A172 (cell line): ENCODE data around the gene ZNF784. TPM values are rescaled to one million over a fixed set of nuclear protein-coding genes. Genes with fewer than 3 reads are reported as not detected.
A peak's percentile ranks its signal among the peaks of the same experiment; 100 is the strongest.

Source experiments
- DNase-seq: peaks from one replicate; pipeline ENCODE4 v3.0.0-alpha.2; 2015; ENCODE audit warnings: low spot score
- total RNA-seq: library from RNA; depleted of rRNA; stranded (reverse); fragments of >200 nt; shearing (Covaris generic); gene quantifications from 2 replicates; pipeline ENCODE4 v1.2.3, GENCODE V29; 2014; rRNA removed

Gene ZNF784, protein sequence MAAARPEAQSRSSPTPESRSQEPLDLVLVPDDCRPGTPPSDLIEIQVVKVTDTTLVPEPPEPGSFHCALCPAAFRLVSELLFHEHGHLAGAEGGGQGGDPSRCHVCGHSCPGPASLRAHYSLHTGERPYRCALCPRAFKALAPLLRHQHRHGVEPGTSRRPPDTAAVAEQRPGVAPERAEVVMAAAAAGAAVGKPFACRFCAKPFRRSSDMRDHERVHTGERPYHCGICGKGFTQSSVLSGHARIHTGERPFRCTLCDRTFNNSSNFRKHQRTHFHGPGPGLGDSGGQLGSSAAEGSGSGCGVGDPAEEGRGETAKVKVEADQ
- 0.62 and 6.5 TPM in 2 replicates for total RNA-seq

DNA sequence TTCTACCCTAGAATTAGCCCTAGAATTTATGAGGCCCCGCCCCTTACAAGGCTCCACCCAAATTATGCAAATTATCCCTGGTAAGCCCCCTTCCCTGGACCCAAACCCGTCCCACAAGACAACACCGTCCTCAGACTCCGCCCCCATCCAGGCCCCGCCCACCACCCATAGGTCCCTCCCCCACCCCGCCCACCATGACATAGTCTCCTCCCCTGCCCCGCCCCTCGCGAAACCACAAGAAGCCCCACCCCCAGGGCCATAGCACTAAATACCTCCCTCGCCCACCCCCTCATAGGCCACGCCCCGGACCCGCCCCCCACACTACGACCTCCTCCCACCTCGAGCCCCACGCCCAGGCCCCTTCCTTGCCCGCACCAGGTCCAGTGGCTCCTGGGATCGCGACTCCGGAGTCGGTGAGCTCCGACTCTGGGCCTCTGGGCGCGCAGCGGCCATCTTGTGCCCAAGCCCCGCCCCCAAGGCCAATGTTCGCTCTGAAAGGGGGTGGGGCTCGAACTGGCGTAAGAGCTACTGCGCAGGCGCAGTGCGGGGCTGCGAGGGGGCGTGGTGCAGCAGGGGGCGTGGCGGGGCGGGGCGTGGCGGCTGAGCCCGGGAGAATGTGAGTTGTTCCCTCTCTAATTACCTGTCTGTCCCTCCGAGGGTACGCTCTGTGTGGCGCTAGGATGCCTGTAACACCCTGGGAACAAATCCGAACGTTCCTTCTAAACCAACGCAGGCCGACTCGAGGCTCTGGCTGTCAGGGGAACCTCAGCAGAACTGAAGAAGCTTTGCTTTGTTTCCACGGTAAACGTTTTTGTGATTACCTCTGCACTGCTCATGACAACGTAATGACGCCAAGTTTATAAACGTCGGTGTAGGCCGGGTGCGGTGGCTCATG, at the start of gene ZNF784:
ZNF784 (minus strand) TSS at position 458 of the 895 bp plus-strand sequence; CDS start at position 453, 5 bp downstream.
- peak; percentile 89 for DNase-seq

DNA sequence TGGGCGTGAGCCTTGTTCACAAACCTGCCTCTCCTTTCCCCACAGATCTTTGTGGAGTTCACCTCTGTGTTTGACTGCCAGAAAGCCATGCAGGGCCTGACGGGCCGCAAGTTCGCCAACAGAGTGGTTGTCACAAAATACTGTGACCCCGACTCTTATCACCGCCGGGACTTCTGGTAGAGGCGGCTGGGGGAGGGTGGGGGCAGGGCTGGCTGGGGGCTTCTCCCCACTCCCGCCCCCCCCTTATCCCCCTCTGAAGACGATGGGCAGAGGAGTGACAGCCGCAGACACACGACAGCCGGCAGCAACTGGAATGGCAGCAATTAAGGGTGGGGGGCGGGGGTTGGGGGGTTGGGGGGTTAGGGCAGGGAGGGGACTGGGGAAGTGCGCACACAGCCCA, 49.5 kb upstream of the ZNF784 start:
- no peak for DNase-seq

DNA sequence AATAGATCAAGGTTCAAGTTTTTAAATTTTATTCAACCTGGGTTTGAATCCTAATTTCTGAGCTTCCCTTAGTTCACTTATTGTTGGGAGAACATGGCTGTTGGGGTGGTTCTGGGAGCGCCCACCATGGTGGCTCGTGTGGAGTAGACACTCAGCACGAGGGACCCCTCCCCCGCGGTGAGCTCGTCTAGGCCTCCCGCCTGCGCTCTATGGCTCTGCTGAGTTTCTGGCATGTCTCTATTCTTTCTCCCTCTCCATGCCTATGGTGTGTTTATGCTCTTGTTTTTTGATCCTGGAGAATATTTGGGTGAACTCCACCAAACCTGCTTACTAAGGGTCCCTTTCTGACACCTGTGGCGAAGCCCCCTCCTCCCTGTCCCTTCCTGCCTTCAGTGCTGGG, 49.1 kb upstream of the ZNF784 start:
- no peak for DNase-seq

DNA sequence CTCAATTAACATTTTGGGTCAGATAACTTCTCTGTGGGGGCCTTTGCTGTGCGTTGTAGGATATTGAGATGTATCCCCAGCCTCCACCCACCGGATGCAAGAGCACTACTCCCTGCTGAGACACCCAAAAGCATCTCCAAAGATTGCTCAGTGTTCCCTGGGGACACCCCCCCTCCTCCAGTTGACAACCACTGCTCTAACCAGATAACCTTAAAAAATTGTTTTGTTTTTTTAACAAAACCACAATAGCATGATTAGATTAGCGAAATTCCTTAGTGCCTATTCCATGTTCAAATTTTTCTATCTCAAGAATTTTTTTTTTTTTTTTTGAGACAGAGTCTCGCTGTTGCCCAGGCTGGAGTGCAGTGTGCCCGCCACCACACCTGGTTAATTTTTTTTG, 48.1 kb upstream of the ZNF784 start:
- peak; percentile 94 for DNase-seq

DNA sequence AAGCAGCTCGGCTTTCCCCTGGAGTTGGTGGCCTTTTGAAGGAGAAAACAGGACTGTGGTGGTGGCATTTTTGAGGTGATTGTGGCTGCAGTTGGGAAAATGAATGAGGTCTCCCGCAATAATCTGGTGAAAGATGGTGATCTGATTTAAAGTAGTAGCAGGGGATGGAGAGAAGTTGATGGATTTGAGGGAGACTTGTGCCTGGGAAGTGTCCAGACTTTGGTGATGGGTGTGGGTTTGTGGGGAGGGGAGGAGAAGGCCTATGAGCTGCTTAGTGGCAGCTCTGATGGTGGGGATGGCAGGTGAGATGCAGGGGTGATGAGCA, 46.6 kb upstream of the ZNF784 start:
- no peak for DNase-seq

DNA sequence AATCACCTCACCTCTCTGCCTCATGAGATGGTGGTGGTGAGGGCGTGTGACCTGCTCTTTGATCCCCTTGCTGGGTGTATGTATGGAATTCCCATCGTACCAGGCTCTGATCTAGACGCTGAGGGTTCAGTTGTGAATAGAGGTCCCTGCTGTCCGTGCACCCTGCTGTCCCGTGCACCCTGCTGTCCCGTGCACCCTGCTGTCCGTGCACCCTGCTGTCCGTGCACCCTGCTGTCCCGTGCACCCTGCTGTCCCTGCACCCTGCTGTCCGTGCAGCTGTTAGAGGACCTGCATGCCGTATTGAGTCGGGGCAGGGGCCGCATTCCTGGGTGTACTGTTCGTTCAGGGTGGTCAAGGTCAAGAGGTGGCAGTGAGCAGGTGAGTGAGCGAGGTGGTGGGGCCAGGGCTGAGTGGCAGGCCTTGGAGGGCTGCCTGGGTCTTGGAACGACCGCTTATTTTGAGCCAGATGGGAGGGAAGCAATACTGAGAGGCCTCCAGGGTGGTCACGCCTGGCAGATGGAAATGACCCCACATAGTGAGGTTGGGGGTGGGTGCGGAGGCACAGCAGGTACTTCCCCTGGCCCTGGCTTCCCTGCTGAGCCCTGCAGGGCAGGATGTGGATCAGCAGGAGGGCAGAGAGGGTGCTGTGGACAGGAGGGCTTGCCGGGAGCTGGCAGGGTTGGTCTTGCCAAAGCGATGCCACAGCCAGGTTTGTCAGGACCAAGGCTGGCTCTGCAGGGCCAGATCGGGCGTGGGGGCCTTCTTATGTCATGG, 46.1 kb upstream of the ZNF784 start:
- DNase-seq: peak; percentile 99

DNA sequence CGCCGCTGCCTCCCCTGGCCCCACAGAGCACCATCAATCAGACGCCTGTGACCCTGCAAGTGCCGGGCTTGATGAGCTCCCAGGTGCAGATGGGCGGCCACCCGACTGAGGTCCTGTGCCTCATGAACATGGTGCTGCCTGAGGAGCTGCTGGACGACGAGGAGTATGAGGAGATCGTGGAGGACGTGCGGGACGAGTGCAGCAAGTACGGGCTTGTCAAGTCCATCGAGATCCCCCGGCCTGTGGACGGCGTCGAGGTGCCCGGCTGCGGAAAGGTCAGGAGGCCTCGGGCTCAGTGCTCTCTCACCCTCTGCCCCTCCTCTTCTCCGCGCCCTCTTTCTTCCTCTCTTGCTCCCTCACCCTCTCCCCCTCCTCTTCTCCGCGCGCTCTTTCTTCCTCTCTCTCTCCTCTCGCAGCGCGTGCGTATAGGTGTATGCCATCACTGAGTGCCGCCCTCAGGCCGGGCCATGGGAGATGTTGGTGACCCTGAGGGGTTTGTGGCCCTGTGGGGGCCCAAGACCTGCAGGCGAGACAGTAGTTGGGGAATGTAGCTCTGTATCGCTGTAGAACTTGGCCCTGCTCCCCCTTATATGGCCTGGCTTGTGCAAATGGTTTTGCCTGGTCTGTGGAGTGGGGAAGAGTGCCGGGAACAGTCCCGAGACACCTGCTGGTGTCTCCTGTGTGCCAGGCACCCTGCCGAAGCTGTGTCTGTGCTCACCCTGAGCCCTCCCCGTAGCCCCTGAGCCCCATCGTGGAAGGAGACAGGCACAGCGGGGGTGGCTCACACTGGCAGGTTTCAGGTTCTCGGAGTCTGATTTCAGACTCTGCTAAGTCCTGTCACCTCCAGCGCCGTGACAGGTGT, 45.3 kb upstream of the ZNF784 start:
- no peak for DNase-seq

DNA sequence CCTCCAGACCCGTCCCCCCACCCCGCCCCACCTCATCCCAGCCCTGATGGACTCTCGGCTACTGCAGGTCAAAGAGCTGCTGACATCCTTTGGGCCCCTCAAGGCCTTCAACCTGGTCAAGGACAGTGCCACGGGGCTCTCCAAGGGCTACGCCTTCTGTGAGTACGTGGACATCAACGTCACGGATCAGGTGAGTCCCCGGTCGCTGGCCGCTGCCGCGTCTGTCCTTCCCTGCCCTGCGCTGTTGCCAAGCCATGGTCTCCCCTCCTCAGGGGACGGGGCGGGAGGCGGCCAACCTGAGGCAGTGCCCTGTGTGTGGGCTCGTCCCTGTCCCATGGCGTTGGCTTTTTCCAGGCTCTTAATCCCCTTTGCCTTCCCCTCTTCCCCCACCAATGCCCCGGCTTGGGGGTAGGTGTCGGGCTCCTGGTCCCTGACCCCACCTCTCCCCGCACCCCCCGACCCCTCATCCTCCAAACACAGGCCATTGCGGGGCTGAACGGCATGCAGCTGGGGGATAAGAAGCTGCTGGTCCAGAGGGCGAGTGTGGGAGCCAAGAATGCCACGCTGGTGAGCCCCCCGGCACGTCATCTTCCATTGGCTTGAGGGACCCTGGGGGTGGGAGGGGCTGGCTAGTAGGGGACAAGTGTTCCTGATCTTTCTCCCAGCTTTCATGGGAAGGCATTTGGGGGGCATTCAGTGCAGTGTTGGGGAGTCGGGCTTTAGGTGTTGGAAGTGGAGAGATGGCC, 44.4 kb upstream of the ZNF784 start:
- no peak for DNase-seq

DNA sequence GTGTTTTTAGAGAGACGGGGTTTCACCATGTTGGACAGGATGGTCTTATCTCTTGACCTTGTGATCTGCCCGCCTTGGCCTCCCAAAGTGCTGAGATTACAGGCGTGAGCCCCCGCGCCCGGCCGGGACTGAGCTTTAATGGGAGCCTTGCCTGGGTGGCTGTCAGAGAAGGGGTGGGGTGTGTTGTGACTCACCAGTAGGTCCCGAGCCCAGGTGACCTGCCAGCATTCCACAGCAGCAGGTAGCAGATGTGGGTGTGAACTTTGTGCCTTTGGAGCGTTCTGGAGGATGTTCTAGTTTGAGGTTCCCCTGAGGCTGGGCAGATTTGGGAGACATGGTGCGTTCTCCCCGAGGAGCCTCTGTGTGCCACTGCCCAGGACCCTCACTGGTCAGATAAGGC, 43.6 kb upstream of the ZNF784 start:
- DNase-seq: no peak

DNA sequence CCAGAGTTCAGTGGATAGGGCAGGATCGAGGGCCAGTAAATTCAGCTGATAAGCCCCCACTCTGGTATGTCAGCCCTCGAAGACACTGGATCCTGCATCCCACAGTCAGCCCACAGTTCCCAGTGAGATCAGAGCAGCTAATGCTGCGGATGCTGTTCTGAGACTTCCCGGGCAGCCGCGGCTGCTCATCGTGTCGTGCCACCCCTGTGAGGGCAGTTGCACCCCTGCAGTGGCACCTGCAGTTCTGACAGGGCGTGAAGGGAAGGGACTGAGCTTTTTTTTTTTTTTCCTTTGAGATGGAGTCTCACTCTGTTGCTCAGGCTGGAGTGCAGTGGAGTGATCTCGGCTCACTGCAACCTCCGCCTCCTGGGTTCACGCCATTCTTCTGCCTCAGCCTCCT, 43.1 kb upstream of the ZNF784 start:
- no peak for DNase-seq

DNA sequence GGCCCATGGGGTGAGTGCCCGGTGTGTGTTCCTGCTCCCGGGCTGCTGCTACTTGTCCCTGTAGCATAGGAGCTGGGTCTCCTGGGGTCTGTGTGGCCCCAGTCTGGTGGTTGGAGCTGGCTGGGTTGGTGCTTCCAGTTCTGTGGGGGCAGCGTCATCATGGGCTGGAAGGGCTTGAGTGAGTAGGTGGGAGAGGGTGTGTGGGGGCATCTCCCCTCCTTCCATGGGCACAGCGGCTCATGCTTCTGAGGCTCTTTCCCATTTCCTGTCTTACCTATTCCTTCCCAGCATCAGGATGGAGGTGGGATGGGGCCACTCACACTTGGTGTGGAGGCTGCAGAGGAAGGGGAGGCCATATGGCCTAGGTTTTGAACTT, 42.6 kb upstream of the ZNF784 start:
- DNase-seq: no peak

DNA sequence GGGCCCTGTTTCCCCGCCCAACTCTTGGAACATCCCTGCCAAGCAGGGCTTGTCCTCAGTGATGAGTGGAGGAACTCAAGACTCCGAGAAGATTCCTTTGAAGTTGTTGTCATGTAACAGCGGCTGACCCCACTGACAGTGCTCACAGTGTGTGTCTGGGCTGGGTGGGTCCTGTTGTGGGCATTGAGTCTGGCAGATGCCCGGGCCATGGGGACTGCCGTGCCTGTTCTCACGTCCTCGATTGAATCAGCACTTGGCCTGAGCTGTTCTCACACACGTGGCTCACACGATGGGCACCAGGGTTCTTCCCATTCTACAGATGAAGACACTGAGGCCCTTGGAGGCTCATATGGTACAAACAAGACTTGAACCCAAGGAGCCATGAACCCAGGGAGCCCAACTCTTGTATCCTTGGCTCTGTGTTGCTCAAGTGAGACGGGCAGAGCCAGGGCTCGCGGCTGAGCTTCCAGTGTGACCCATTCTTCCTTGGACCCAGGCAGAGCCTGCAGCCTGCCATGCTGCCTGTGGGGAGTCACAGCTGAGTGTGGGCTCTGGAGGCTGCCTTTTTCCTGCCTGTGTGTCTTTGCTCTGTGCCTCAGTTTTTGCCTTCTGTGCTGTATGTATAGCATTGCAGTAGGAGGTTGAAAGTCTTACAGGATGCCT, 42.1 kb upstream of the ZNF784 start:
- no peak for DNase-seq

DNA sequence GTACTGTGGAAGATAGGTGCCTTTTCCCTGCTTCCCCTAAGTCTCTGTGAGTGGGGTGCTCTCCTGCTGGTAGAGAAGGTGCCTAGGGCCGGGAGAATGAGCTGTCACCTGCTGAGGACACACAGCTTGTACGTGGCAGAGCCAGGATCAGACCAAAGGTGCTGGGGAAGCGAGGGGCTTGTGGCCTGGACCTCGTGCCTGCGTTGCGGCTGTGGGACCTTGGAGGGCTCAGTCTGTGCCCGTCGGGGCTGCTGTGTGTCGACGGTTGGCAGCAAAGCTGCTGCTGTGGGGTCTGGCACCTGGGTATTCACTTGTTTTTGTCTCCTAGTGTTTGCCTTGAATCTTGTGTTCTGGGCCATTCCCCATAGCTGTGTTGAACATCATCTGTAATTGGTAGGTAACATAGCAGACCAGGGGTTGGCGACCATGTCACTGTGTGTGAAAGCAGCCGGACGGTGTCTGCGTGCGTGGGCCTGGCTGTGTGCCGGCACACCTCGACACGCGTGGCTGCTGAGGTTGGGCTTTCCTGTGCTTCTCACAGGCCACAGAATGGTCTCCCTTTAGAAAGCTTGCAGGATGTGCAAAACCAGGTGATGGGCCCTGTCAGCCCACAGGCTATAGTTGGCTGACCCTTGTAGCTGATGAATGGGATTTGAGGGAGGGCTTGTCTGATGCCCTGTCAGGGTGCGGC, 39.6 kb upstream of the ZNF784 start:
- DNase-seq: no peak

DNA sequence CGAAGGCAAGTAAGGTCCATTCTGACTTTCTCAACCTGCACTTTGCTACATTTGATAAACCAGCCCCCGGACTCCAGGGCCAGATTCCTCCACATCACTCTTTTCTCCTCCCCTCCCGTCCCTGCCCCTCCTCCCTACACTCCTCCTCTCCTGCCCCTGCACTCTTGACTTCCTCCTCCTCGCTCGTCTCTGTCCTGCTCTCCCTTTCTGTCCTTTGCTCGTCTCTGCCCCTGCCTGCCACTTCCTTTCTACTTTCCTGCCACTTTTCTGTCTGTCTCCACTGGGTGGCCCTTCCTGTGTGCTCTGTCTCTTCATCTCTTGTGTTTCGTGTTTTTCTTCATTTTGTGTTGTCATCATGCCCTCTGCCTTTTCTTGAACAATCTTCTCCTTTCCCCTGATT, 37.5 kb upstream of the ZNF784 start:
- DNase-seq: no peak

DNA sequence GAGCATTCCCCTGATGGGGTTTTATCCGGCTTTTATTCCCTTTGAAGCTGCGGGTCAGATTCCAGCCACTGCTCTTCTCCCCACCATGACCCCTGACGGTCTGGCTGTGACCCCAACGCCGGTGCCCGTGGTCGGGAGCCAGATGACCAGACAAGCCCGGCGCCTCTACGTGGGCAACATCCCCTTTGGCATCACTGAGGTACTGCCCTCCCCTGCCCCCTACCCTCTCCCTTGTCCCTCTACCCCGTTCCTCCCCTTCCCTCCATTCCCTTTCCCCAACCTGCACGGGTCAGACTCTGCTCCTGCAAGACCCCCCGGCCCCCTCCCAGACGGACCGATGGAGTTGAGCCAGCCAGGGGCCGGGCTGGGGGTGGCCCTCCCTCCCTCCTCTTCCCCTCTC, 36.6 kb upstream of the ZNF784 start:
- no peak for DNase-seq

DNA sequence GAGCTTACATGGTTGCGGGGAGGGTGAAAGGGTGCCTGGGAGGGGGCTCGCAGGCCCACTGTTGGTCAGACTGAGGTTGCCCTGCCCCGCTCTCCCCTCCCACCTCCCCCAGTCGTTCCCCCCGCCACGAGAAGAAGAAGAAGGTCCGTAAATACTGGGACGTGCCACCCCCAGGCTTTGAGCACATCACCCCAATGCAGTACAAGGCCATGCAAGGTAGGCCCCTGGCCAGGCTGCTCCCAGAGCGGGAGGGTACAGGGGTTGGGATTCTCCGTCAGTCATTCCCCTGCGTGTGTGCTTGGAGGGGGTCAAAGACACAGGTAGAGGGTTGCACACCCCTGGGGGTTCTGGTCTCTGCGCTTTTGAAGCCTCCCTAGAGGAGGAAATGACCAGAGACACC, 36.0 kb upstream of the ZNF784 start:
- DNase-seq: no peak

DNA sequence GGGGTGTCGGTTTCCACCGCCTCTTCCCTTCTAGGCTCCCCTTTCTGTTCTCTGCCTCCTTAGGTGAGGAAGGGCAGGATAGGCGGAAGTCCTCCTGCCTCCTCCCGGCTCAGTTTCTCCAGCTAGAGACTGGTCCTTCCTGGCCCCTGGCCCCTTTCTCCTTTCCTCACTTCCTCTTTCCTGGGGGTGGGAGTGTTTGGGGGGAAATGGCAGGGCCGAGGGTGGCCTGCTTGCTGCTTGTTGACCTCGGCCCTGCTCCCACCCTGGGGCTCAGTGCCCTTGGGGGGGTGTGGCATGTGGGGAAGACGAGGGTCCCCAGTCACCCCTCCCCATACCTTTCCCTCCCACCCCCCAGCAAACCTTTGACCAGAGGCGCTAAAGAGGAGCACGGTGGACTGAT, 35.5 kb upstream of the ZNF784 start:
- DNase-seq: no peak

DNA sequence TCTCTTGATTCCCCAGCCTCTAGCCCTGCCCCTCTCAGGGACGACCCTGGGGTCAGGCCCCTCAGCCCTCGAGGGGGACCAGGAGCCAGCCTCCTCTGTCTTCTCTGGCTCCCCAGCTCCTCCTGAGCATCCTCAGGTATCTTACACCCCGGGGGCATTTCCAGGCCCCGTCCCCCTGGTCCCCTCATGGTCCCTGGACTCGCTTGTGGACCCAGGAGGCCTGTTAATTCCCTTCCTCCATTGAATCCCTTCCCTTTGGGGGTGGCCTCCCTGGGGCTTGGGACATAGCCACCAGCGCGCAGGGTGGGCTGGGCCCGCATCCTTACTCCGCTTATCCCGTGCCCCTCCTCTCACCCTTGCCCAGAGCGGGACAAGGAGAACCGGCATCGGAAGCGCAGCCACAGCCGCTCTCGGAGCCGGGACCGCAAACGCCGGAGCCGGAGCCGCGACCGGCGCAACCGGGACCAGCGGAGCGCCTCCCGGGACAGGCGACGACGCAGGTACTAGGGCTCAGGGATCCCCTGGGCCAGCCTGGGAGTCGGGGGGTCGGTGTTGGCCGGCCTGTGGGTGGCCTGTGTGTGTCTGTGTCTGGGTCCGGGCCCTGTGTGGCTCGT, 34.6 kb upstream of the ZNF784 start:
- DNase-seq: no peak
